ENCODE data around the gene SLC29A4.
"Not testable (repeated sequence)": the region's sequence is repeated elsewhere in the genome, so short reads cannot be mapped to it uniquely, and the experiment has no call there.

SLC29A4 gene

GRCh38 chr7:5276611-5277010, 6.1 kb upstream of the SLC29A4 start:
- no peak overlapping the region for H3K27ac ChIP-seq
- H3K4me3 ChIP-seq = no peak overlapping the region
- TF ChIP-seq, protein P1, sequence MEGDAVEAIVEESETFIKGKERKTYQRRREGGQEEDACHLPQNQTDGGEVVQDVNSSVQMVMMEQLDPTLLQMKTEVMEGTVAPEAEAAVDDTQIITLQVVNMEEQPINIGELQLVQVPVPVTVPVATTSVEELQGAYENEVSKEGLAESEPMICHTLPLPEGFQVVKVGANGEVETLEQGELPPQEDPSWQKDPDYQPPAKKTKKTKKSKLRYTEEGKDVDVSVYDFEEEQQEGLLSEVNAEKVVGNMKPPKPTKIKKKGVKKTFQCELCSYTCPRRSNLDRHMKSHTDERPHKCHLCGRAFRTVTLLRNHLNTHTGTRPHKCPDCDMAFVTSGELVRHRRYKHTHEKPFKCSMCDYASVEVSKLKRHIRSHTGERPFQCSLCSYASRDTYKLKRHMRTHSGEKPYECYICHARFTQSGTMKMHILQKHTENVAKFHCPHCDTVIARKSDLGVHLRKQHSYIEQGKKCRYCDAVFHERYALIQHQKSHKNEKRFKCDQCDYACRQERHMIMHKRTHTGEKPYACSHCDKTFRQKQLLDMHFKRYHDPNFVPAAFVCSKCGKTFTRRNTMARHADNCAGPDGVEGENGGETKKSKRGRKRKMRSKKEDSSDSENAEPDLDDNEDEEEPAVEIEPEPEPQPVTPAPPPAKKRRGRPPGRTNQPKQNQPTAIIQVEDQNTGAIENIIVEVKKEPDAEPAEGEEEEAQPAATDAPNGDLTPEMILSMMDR (IDR thresholded peaks at IDR 0.05) = no peak
- no peaks in the 10 kb centered on the region for H3K4me1 ChIP-seq
- peaks cover 0 to 21% of the 10 kb centered on the region in 2 donors for H3K27me3 ChIP-seq
- intact Hi-C loops (cut with DNase I; ENCODE audit: low total_unique reads) = no loop called here
- H3K9me3 ChIP-seq = no peaks in the 10 kb centered on the region
- no peak for DNase-seq
- H3K36me3 ChIP-seq = no peaks in the 10 kb centered on the region

DNA sequence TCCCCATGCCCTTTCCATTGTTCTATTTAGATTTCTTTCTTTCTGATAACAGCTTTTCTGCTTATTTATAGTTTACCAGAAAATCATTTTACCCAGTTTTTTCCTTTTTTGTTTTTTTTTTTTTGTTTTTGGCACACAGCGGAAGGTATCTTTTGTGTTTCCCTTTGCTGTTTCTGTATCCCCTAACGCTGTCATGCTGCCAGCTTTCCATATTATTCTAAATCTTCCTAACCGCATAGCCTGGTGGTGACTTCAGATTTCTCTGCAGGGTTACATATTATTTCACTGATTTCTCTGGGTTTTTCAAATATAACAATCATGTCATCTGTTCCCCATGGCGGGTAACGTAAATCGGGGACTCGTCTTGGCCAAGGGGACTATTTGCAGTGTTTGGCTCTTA, 4.0 kb upstream of the SLC29A4 start:
- intact Hi-C loops (cut with DNase I; ENCODE audit: low total_unique reads) = no loop called here
- Histone ChIP-seq H3K9me3 (no peaks in the 10 kb centered on the region), H3K36me3 (no peaks in the 10 kb centered on the region), H3K4me1 (peaks cover 0 to 9% (median 7%) of the 10 kb centered on the region in 4 donors), H3K27me3 (peaks cover 0 to 25% of the 10 kb centered on the region in 2 donors), H3K4me3 (no peak overlapping the region), H3K27ac (no peak overlapping the region)
- TF ChIP-seq, protein P1 (IDR thresholded peaks at IDR 0.05) = no peak
- DNase-seq = no peak

- no peak for DNase-seq
- Histone ChIP-seq H3K4me3 (no peak overlapping the region), H3K9me3 (no peaks in the 10 kb centered on the region), H3K4me1 (peaks cover 0 to 18% (median 11%) of the 10 kb centered on the region in 4 donors), H3K27me3 (peaks cover 0 to 23% of the 10 kb centered on the region in 2 donors), H3K36me3 (no peaks in the 10 kb centered on the region), H3K27ac (no peak overlapping the region)
- TF ChIP-seq, protein P1 (IDR thresholded peaks at IDR 0.05) = no peak
- intact Hi-C loops (cut with DNase I; ENCODE audit: low total_unique reads) = no loop called here
These were observed 3.0 kb upstream of the SLC29A4 start for GRCh38 chr7:5279734-5280133.

GRCh38 chr7:5281598-5282500, 894 bp upstream of the SLC29A4 start:
- H3K9me3 ChIP-seq; H3K27ac ChIP-seq; H3K4me3 ChIP-seq; DNase-seq; intact Hi-C loops (cut with DNase I; ENCODE audit: low total_unique reads); H3K36me3 ChIP-seq: not testable (repeated sequence)
- peaks cover 0 to 23% (median 14%) of the 10 kb centered on the region in 4 donors for H3K4me1 ChIP-seq
- peaks cover 0 to 28% of the 10 kb centered on the region in 2 donors for H3K27me3 ChIP-seq

DNA sequence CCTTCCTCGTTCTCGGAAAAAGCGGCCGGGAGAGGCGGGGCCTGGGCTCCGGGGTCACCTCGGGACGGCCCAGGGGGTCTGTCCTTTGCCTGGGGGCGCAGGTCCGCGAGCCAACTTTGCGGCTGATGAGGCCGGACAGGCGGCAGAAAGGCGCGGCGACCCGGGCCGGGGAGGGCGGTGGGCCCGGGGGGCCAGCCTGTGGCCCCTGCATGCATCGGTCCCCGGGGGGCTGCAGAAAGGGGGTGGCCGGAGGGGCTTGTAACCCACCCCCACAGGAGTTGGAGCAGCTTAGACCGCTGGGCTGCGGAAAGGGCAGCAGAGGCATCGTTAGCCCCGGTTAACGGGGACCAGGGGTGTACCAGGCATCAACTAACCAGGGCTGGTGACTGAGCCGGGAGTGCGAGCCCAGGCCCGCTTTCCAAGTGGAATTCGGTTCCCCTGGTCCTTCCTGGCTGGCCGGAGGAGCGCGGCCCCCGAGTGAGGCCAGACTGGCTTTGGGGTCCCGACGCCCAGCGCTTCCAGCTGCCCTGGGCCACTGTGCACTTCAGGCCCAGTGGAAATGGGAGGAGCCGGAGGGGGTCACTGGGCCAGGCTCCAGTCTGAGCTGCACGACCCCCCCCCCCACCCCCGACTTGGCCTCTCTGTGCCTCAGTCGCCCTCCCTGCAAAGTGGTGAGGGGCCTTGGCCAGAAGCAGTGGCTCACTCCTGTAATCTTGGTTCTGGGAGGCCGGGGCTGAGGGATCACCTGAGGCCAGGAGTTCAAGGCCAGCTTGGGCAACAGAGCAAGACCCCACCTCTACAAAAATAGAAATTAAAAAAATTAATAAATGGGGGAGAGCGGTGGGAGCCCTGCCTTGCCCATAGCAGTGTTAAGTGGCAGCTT, 919 bp downstream of the SLC29A4 start:
- no peak for DNase-seq
- intact Hi-C loops (cut with DNase I; ENCODE audit: low total_unique reads) = no loop called here
- no peaks in the 10 kb centered on the region for H3K9me3 ChIP-seq
- peak overlapping the region; percentile 44 to 55 for H3K4me3 ChIP-seq
- H3K27ac ChIP-seq = no peak overlapping the region
- H3K36me3 ChIP-seq = no peaks in the 10 kb centered on the region
- H3K27me3 ChIP-seq = peaks cover 0 to 29% of the 10 kb centered on the region in 2 donors
- TF ChIP-seq, protein P1 (IDR thresholded peaks at IDR 0.05) = no peak
- H3K4me1 ChIP-seq = peaks cover 0 to 23% (median 14%) of the 10 kb centered on the region in 4 donors
